NCI-H1092 (cell line): ENCODE results near the gene SLC34A1.
"Not testable (repeated sequence)": the region's sequence is repeated elsewhere in the genome, so short reads cannot be mapped to it uniquely, and the experiment has no call there.

Experiments used
- DNase-seq: peaks from one replicate; lab custom pipeline; 2025; lab: John Stamatoyannopoulos, UW

The SLC34A1 gene

DNA sequence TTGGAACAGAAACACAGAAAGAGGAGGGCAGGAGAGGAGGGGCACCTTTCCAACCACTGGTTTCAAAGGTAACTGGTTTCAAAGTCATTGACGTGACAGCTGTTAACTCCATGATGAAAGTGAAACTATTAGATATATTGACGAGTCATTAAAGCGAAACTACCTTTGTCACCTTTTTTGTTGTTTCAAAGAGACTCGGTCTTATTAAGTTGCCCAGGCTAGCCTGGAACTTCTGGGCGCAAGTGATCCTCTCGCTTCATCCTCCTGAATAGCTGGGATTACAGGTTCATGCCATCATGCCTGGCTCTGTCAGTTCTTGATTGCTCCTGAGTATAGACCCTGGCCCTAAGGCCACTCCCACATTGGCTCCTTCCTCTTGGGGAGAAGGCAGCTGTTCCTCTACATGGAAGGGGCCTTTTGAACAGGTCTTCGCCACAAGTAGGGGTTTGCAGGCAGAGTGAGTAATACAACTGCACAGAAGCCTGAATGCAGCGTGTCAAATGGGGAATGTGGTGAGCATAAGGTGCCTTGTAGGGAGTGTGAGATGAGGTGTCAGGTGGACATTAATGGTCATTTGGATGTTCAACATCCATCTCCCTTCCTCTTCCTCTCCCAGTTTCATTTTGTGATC lies 28.5 kb downstream of the SLC34A1 start:
- DNase-seq = no peak

DNA sequence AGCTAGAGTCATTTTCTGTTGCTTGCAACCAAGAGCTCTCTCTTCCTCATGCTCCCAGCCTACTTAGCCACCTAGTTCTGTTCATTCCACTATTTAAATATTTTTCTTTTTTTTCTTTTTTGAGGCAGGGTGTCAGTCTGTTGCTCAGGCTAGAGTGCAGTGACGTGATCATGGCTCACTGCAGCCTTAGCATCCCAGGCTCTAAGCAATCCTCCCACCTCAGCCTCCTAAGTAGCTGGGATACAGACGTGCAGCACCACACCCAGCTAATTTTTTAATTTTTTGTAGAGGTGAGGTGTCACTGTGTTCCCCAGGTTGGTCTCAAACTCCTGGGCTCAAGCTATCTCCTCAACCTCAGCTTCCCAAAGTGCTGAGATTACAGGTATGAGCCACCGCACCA lies 30.2 kb downstream of the SLC34A1 start:
- DNase-seq = no peak

DNA sequence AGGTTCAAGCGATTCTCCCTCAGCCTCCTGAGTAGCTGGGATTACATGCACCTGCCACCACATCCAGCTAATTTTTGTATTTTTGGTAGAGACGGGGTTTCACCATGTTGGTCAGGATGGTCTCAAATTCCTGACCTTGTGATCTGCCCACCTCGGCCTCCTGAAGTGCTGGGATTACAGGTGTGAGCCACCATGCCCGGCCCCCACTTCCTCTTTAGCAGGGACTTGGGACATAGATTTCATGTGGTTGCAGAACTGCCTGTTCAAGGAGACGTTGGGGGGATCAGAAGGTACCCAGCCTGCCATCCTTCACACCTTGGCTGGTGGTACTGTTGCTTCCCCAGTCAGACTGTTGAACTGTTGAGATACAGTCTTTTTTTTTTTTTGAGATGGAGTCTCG lies 32.8 kb downstream of the SLC34A1 start:
- not testable (repeated sequence) for DNase-seq

DNA sequence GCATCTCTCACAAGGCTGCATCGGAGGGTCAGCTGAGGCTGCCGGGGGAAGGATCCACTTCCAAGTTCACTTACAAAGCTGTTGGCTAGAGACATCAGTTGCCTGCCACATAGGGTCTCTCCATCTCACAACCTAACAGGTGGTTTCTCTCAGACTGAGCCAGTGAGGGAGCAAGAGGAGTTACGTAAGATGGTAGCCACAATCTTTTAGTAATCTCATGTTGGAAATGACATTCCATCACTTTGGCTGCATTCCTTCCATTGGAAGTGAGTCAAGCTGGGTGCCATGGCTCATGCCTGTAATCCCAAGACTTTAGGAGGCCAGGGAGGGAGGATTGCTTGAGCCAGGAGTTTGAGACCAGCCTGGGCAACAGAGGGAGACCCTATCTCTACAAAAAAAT lies 34.8 kb downstream of the SLC34A1 start:
- DNase-seq = no peak

DNA sequence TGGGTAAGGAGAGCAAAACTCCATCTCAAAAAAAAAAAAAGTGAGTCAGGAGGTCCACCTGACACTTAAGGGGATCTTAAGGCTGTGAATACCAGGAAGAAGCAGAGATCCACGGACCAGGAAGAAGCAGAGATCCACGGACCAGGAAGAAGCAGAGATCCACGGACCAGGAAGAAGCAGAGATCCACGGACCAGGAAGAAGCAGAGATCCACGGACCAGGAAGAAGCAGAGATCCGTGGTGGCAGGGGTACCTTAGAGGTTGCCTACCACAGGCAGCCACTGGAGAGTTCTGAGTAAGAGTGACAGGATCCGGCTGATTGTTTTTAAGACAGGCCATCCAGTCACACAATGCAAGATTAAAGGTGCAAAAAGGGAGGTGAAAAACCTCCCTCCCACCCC lies 36.2 kb downstream of the SLC34A1 start:
- DNase-seq = not testable (repeated sequence)

DNA sequence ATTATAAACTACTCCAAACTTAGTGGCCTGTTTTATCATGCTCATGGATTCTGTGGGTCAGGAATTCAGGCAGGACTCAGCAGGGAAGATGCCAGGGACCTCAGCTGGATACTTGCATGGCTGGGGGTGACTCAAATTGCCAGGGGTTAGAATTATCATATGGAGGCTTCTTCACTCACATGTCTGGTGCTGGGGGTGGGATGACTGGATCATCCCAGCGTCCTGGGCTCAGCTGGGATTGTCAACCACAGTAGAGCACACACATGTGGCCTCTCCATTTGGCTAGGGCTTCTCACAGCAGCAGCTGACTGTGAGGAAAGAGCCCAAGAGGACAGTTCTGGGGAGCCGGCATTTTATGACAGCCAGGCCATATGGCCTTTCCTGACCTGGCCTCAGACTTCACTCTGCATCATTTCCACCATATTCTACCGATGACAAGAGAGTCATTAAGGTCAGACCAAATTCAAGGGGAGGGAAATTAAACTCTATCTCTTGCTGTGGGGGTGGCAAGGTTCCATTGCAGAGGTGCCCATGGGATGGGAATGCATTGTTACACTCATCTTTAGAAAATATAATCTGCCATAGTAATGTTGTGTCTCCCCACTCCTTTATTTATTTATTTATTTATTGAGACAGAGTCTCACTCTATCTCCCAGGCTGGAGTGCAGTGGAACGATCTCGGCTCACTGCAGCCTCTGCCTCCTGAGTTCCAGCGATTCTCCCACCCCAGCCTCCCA lies 37.0 kb downstream of the SLC34A1 start:
- no peak for DNase-seq

DNA sequence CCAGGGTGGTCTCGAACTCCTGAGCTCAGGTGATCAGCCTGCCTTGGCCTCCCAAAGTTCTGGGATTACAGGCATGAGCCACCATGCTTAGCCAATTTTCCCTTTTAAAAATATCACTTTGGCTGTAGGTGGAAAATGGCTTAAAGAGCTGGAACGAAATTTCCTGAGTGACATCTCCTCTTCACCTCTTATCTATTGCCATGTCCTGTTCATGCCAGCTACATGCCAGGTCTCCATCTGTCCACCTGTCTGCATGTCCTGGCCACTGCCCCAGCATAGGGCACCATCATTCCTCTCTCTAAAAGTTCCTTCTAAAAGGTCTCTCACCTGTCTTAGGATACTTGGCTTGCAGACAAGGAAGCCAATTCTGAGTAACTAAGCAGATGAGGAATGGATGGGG lies 39.4 kb downstream of the SLC34A1 start:
- DNase-seq = no peak

DNA sequence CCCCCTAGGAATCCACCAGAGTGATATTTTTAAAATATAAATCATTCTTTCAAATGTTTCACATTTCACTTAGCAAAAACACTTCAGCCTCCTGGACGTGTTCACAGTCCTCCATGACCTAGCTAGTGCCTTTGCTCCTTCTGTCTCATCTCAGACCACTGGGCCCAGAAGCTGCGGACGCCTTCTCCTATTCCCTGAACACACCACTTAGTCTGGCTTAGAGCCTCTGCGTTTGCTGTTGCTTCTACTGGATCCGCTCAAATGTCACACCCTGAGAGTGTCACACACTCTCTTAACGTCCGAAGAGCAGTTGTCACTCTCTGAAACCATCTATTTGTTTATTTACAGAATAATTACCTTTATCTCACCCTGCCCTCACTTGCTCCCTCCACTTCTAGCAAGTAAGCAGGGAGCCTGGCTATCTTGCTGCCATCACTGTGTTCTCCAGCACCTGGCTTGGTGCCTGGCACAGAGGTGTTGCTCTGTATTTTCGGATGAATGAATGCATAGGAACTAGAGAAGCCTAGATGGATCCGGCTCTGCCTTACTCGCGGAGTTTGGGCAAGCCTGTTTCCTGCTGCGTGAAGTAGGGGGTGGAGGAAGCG lies 41.1 kb downstream of the SLC34A1 start:
- no peak for DNase-seq

DNA sequence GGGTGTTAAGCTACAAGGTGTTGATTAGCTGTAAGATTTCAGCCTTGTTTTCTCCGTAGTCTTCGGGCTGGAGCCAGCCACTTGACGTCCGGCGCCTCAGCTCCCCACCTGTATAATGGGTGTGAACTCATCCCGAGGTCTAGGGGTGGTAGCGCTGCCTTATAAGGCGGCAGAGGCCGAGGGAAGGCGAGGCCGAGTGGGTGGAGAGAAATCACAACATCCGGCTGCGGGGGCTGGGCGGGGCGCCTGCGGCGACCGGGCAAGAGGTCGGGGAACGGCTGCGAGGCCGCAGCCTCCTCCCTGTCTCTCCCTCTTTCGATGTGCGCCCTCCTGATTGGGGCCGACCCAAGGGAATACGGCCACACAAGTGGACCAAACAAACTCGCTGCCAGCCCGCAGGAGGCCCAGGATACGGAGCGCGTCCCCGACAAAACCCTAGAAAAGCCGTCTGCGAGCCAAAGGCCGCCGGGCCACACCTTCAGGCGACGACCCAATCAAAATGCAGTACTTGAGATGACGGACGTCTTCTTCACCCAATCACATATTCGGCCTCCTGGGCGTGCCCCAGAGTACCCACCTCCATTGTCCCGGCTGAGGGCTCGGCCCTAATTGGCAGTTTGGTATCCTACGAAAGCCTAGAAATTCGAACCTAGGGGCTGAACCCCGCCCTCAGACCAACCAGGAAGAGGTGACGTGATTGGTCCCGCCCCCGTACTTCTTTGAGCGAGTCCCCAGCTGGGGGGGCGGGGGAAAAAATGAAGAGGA lies 41.7 kb downstream of the SLC34A1 start:
- peak; percentile 98 for DNase-seq

DNA sequence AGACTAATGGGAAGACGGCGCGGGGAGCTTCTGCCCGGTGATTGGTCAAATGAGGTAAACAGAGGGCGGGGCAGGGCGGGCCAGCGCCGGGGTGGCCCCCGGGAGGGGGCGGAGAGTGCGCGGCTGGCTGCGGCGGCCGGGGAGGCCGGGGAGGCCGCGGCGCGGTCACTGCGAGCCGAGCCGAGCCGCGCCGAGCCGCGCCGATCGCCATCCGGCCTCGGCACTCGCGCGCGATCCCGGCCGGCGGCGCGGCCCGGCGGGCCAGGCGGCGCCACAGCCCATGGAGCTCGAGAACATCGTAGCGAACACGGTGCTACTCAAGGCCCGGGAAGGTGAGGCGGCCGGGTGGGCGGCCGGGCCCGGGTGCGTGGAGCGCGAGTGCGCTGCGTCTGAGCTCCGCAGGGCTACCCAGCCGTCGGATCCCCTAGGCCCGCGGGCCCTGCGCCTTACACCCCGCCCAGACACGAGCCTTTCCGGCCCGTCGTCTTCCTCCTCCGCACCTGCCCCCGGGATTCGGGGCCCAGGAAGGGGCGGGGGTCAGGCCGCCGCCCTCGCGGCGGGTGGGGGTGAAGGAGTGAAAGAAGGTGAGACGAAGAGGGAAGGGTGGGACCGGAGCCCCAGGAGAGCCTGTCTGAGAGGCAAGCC lies 42.5 kb downstream of the SLC34A1 start, which contains the start of gene GRK6:
GRK6 (plus strand) TSS at position 111 of the 645 bp plus-strand sequence; CDS start at position 281, 170 bp downstream.
- no peak for DNase-seq

DNA sequence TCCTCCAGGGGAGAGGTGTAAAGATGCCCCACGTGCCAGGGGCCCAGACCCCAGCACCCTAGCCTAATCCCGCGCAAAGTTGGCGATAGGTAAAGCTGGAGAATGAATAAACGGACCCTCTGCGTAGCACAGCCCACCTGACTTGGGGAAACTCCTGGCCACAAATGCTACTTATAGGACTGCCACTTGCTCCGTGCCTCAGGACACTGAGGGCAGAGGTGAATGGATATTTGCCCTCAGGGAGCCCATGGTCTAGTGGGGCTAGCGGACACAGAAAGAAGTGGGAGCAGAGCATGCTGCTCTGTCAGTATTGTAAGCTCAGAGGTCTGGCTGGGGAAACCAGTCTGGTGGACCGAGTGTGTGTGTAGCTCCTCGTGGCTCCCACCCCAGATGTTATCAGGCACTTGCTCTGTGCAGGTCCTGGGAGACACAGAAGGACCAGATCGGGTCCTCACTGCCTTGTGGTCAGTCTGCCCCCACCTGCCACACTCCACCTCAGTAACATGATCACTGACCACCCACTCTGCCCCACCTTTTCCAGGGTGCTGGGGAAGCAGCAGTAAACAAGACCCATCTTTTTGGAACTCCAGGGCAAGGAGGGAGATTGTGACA lies 43.1 kb downstream of the SLC34A1 start:
- no peak for DNase-seq

DNA sequence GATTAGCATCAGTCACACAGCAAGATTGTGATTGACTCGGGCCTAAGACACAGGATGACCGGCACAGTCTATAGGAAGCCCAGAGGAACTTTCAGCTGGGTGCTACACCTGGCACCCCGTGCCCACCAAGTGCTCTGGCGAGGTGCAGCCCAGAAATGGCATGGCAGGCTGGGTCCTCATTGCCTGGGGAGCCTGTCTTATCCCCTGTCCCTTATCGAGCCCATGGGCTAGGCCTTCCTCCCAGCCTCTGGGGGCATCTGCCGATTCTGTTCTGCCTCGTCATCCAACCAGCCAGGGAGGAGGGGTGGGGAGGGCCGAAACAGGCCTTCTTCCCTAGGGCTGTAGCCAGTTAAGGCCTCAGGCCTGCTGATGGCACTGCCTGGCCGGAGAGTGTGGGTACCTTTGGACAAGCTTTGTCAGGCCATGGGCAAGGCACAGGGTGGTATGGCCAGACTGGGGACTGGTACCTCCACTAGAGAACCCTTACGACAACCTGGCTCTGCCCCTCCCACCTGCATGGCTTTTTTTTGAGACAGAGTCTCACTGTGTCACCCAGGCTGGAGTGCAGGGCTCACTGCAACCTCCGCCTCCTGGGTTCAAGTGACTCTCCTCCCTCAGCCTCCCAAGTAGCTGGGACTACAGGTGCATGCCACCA lies 43.8 kb downstream of the SLC34A1 start:
- DNase-seq = no peak

DNA sequence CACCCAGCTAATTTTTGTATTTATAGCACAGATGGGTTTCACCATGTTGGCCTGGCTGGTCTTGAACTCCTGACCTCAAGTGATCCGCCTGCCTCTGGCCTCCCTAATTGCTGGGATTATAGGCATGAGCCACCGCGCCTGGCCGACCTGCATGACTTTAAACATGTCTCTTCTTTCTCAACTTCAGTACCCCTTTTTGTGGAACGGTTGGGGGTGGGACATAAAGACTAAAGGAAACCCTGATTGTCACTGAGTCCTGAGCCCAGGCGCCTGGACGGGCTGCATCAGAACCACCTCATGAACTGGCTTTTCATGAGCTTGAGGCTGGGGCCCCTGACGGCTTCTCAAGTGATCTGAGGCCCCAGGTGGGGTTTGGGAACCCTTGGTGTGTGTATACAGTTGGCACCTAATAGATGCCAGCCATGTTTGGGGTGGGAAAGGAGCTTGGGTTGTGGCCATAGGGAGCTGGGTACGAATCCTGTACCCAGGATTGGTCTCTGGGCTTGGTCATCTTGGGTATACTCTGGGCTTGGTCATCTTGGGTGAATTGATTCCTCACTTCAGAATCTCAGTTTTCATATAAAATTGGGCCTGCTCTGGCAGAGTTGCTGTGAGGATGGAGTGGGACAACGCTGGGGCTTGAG lies 44.5 kb downstream of the SLC34A1 start:
- no peak for DNase-seq

DNA sequence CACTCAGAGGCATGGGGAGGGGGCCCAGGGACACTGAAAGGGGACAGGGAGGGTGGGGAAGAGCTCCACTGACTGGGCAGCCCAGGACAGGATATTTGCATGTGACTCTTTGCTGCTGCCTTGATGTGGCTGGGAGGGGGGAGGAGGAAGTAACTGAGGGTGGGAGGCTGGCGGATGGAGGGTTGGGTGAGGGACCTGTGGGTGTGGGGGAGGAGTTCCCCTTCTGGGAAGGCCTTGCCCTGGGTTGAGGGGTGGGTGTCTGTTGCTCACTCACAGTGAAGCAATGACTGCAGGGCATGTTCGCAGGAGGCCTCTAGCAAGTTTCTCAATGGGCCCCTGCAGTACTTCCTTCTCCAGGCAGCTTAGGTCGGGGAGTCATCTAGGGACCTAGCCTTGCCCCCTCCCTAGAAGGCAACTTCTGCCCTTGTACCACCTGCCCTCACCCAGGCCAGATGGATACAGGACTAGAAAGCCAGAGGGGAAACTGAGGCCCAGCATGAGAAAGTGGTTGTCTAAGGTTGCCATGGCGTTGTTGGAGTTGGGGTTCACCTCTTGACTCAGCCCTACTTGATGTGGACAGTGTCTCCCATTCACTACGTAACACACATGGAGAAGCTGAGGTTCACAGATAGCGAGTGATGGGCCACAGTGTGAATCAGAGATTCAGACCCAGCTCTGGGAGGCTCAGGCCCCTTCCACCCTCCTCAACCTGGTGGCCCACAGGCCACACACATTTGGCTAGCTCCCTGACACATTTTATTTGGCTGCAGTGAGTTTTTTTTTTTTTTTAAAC lies 45.2 kb downstream of the SLC34A1 start:
- no peak for DNase-seq

DNA sequence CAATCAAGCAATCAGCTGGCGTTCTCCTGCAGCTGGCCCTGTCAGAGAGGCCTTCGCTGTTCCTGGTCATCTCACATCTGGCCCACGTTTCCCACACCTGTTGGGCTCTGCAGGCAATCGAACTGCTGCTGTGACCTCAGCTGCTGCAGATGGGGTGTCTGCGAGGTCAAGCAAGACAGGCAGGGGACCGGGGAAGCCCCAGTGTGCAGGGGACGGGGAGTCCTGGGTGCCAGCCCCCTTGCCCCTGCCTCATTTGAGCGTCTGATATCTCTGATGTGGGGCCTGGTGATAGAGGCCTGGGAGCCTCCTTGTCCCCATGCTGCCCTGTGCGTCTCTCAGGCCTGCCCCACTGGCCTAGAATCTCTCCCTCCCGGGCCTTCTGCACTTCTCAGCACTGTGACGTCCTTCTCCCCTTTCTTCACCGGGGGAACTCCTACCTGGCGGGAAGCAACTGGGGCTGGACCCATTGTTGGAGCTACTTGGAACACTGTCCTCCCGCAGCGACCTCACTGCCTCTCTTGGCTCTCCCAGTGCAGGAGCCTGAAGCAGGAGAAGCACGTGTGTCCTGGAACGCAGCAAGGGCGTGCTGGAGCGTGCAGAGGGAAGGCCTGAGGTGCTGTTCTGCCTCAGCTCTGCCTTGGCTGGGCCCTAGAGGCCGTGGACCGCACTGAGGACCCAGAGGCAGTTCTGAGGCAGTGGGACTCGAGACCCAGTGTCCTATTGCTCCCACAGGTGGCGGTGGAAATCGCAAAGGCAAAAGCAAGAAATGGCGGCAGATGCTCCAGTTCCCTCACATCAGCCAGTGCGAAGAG lies 46.1 kb downstream of the SLC34A1 start:
- DNase-seq = no peak

DNA sequence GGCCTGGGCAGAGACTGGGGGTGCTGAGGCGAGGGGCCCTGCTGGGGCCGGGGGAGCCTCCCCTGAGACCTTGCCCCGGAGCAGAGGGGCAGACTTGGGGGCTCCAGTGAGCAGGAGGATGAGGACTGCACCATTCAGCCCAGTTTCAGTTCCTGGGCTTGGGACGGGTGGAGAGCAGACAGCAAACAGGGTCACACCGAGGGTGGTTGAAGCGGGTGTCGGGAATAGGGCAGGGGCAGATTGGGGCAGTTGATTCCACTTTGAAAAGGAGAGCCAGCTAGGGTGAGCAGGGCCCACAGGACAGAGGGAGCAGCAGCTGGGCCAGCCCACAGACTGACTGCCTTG lies 46.7 kb downstream of the SLC34A1 start:
- DNase-seq = no peak

DNA sequence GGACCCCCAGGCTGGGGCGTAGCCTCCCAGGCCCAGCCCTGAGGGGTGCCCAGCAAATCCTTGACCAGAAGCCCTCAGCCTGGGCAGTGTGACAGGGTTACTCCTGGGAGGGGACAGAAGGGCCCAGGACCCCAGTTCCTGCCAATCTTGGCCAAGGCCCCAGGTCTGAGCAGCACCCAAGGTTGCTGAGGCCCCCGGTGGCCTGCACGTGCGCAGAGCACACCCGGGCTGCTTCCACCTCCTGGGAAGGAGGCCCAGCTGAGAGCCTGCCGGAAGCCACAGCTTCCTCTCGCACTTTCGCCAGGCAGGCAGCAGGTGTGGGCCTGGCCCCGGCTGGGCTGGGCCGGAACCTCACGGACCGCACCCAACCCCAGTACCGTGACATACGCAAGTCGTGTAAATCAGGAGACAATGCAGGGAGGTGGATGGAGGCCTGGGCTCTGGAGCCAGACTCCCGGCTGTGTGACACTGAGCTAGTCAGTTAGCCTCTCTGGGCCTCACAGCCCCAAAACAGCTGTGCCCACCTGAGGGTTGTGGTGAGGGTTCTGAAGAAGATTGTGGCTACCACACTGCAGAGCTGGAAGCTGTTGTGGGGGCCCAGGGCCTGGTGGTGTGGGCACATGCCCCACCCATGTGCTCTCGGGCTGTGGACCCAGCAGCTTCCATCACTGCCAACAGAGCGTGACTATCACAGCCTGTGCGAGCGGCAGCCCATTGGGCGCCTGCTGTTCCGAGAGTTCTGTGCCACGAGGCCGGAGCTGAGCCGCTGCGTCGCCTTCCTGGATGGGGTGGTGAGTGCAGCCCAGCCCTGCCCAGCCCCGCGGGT lies 47.3 kb downstream of the SLC34A1 start:
- no peak for DNase-seq
